ACC112 (cell line): ENCODE results near the gene LCE3E.
"Not testable (repeated sequence)": the region's sequence is repeated elsewhere in the genome, so short reads cannot be mapped to it uniquely, and the experiment has no call there.

Experiments used
- H2AFZ ChIP-seq: fragments of 200-600 bp; sonication (generic); one replicate; pipeline ENCODE4 v1.6.0; 2017; ENCODE audit warnings: antibody characterized with exemption, low read length; ENCODE audit not compliant: unreplicated experiment
- H3K27ac ChIP-seq: fragments of 200-600 bp; sonication (generic); 2 replicates; pipeline ENCODE4 v1.5.1; 2014; ENCODE audit warnings: low read depth, mild to moderate bottlenecking, antibody characterized with exemption, low read length, moderate library complexity
- H3K27me3 ChIP-seq: fragments of 200-600 bp; sonication (generic); 2 replicates; pipeline ENCODE4 v1.6.1; 2014; ENCODE audit warnings: mild to moderate bottlenecking, antibody characterized with exemption, low read length, moderate library complexity, mixed read lengths; ENCODE audit not compliant: insufficient read depth
- H3K36me3 ChIP-seq: fragments of 200-600 bp; sonication (generic); 2 replicates; pipeline ENCODE4 v1.6.1; 2016; ENCODE audit warnings: mild to moderate bottlenecking, antibody characterized with exemption, low read length, moderate library complexity, mixed read lengths; ENCODE audit not compliant: insufficient read depth
- H3K4me1 ChIP-seq: fragments of 200-600 bp; sonication (generic); one replicate; pipeline ENCODE4 v1.6.1; 2016; ENCODE audit warnings: low read length, mixed read lengths; ENCODE audit not compliant: insufficient read depth, unreplicated experiment, control insufficient read depth
- H3K4me3 ChIP-seq: fragments of 200-600 bp; sonication (generic); 2 replicates; pipeline ENCODE4 v1.5.1; 2014; ENCODE audit warnings: mild to moderate bottlenecking, low read depth, low read length
- H3K79me2 ChIP-seq: fragments of 200-600 bp; sonication (generic); one replicate; pipeline ENCODE4 v1.6.0; 2016; ENCODE audit warnings: low read length; ENCODE audit not compliant: control insufficient read depth, unreplicated experiment, insufficient read depth

The LCE3E gene

DNA sequence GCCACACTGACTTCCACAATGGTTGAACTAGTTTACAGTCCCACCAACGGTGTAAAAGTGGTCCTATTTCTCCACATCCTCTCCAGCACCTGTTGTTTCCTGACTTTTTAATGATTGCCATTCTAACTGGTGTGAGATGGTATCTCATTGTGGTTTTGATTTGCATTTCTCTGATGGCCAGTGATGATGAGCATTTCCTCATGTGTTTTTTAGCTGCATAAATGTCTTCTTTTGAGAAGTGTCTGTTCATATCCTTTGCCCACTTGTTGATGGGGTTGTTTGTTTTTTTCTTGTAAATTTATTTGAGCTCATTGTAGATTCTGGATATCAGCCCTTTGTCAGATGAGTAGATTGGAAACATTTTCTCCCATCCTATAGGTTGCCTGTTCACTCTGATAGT is 18.2 kb downstream of the LCE3E start:
- not testable (repeated sequence) for H3K36me3 ChIP-seq, H3K4me1 ChIP-seq, H3K4me3 ChIP-seq, H3K79me2 ChIP-seq, H3K27me3 ChIP-seq, H3K27ac ChIP-seq, H2AFZ ChIP-seq

DNA sequence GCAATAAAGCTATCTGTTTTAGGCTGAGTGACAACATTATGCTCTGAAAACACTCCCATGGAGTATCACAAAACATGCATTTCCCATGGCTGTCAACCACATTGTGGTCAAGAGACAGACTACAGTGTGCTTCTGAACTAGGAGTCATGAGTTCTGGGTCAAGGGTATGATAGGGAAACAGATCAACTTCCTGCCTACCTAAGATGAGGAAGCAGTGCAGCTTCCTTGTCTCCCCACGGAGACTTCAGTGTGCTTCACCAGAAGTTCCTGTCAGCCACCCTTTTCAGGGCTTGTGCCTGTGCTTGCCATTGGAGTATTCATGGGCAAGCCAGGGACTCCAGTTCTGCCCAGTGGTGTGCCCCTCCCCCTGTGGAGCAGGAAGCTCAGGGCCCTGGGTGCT is 19.9 kb downstream of the LCE3E start:
- no peaks in the 10 kb centered on the region for H3K27me3 ChIP-seq
- no peak overlapping the region for H2AFZ ChIP-seq
- H3K27ac ChIP-seq: no peak overlapping the region
- no peaks in the 10 kb centered on the region for H3K79me2 ChIP-seq
- H3K4me3 ChIP-seq: no peak overlapping the region
- H3K4me1 ChIP-seq: no peaks in the 10 kb centered on the region
- no peaks in the 10 kb centered on the region for H3K36me3 ChIP-seq

DNA sequence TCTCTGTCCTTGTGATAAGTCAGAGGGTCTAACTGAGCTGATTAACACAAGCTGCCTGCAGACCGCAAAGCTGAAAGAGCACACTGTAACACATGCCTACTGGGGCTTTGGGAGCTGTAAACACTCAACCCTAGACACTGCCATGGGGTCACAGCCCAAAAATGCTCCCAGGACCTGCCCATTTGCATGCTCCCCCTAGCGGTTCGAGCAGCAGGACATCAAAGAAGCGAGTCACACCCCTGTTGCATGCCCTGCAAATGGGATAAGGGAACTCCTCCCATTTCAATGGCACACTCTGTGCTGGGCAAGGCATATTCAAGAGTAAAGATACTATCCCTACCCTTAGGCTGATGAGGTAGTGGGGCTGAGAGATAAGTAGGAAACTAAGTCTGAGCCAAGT is 22.8 kb downstream of the LCE3E start:
- H3K4me3 ChIP-seq: no peak overlapping the region
- no peak overlapping the region for H2AFZ ChIP-seq
- H3K79me2 ChIP-seq: no peaks in the 10 kb centered on the region
- H3K4me1 ChIP-seq: no peaks in the 10 kb centered on the region
- no peaks in the 10 kb centered on the region for H3K27me3 ChIP-seq
- H3K36me3 ChIP-seq: no peaks in the 10 kb centered on the region
- no peak overlapping the region for H3K27ac ChIP-seq

DNA sequence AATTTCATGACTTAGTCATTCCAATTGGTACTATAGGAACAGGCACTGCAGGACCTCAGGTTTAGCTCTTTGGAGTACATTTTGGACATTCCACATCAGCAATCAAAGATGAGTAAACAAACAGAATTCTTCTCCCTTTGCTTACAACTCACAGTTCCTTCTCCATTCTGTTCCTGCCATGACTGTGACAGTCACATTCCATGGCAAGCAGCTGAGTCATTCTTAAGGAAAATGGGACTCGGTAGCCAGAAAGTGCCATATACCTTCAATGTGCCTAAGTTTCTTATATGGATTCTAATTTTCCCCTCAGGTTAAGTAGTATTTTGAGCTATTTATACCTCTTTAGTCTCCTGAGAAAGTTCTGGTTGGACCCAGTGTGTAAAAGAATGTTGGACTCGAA is 26.7 kb downstream of the LCE3E start:
- peaks cover 22% of the 10 kb centered on the region for H3K27me3 ChIP-seq
- no peaks in the 10 kb centered on the region for H3K79me2 ChIP-seq
- H3K36me3 ChIP-seq: no peaks in the 10 kb centered on the region
- H3K4me3 ChIP-seq: no peak overlapping the region
- no peak overlapping the region for H2AFZ ChIP-seq
- H3K4me1 ChIP-seq: no peaks in the 10 kb centered on the region
- H3K27ac ChIP-seq: no peak overlapping the region

DNA sequence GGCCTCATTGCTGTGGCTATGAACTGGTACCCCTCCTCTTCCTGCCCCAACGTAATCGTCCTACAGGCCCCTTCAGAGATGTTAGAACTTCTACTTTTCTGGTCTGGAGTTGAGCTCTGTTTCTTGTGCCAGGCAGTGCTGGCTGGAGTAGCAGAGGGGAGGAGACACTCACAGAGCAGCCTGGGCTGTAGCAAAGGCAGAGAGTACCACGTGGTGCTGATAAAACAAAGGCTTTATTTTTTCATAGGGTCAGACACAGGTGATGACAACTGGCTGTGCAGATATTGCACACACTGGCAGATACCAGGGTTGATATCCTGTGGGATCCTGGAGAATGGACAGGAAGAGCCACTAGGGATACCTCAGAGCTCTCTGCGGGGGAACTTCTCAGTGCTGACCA is 29.1 kb downstream of the LCE3E start:
- no peak overlapping the region for H2AFZ ChIP-seq
- H3K36me3 ChIP-seq: no peaks in the 10 kb centered on the region
- H3K79me2 ChIP-seq: no peaks in the 10 kb centered on the region
- H3K4me3 ChIP-seq: no peak overlapping the region
- H3K4me1 ChIP-seq: no peaks in the 10 kb centered on the region
- H3K27me3 ChIP-seq: peaks cover 30% of the 10 kb centered on the region
- no peak overlapping the region for H3K27ac ChIP-seq

DNA sequence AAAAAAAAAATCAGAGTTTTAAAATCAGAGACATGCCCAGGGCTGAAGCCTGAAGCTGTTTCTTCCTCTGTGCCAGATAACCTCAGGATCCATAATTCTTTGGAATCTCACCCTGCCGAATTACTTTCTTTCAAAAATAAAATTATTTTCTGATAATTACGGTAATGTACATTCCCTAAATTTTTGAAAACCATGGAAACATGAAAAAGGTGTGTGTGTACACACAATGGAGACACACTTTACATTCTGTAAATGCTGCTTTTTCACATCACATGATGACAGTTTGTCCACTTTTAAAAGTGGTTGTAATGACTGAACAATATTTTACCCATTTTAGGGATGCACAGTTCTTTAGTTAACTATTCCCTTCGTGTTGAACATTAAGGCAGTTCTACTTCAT is 30.8 kb downstream of the LCE3E start:
- no peaks in the 10 kb centered on the region for H3K4me1 ChIP-seq
- H3K79me2 ChIP-seq: no peaks in the 10 kb centered on the region
- no peaks in the 10 kb centered on the region for H3K36me3 ChIP-seq
- peaks cover 38% of the 10 kb centered on the region for H3K27me3 ChIP-seq
- no peak overlapping the region for H2AFZ ChIP-seq
- H3K27ac ChIP-seq: no peak overlapping the region
- no peak overlapping the region for H3K4me3 ChIP-seq

DNA sequence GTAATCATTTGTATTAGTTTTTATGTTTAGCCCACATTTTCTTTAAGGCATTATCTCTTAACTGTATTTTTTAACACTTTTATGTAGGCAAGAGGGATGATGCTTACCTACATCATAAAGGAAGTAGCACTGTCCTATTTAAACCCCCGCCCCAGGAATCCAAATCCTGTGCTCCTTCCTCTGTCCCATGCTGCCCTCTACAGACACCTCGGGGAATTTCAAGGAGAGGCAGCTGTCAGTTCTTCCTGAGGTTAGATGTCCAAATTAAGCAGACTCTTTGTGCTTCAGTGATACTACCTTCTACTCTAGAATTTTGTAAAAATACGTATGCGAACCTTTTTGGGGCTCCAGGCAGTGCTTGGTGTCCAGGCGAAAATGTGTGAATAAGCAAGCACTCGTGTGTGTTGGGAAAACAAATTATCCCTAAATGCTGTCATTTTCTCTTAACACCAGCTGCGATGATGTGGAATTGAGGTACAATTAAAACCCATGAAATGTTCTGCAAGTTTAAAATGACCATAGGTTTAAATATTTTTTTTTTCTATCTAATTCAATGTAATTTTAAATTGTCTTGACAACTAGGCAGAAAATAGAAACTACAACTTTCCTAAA is 33.1 kb downstream of the LCE3E start:
- peaks cover 57% of the 10 kb centered on the region for H3K27me3 ChIP-seq
- no peaks in the 10 kb centered on the region for H3K4me1 ChIP-seq
- no peaks in the 10 kb centered on the region for H3K36me3 ChIP-seq
- no peak overlapping the region for H3K4me3 ChIP-seq
- H3K27ac ChIP-seq: no peak overlapping the region
- no peak overlapping the region for H2AFZ ChIP-seq
- no peaks in the 10 kb centered on the region for H3K79me2 ChIP-seq

DNA sequence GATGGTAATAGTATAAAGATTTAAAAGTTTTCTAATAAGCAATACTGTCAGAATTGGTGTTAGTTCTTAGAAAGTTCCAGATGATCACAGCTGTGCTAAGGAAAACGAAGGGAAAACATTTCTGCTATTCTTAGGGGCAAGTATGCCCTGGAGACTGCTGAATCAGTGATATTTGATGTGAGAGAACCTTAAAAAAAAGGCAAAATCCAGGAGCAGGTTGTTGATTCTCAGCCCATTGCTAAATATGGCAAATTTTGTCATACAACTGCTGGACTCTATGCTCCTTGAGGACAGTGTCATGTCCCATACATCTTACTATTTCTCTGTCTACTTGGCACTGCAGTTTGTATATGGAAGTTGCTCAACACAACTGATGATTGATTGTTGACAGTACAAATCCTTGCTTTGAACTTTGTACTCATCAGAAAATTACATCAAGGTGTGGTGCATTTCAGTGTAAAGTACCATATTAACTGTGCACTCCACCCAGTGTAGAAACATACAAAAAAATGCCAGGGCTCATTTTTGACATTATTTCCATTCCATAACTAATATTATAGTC is 41.4 kb downstream of the LCE3E start:
- no peaks in the 10 kb centered on the region for H3K36me3 ChIP-seq
- H3K27me3 ChIP-seq: peaks cover 58% of the 10 kb centered on the region
- no peak overlapping the region for H2AFZ ChIP-seq
- H3K4me1 ChIP-seq: no peaks in the 10 kb centered on the region
- H3K79me2 ChIP-seq: no peaks in the 10 kb centered on the region
- no peak overlapping the region for H3K4me3 ChIP-seq
- no peak overlapping the region for H3K27ac ChIP-seq

DNA sequence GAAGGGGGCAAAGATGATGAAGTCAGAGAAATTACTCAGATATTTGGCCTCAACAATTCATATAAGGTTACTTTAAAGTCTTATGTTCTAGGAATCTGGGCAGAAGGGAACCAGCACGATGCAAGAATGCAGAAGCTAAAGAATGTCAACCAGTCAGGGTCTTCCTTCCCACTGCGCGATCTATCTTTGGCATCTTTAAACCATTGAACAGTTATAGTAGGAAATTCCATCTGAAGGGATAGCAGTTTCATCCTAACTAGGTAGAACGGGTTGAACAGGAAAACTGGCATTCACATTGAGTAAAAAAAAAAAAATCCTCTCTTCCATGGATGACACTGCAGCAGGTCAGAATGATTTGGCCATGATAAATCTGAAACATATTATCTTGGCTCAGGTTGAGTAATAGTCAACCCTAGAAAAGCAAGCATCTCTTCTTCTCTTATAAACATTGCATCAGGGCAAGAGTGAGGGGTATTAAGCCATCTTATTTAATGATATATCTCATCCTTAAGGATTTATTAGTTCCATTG is 46.0 kb downstream of the LCE3E start:
- Histone ChIP-seq H3K79me2 (no peaks in the 10 kb centered on the region), H2AFZ (no peak overlapping the region), H3K4me3 (no peak overlapping the region), H3K27me3 (peaks cover 59% of the 10 kb centered on the region), H3K36me3 (no peaks in the 10 kb centered on the region), H3K4me1 (peaks cover 11% of the 10 kb centered on the region), H3K27ac (no peak overlapping the region)

DNA sequence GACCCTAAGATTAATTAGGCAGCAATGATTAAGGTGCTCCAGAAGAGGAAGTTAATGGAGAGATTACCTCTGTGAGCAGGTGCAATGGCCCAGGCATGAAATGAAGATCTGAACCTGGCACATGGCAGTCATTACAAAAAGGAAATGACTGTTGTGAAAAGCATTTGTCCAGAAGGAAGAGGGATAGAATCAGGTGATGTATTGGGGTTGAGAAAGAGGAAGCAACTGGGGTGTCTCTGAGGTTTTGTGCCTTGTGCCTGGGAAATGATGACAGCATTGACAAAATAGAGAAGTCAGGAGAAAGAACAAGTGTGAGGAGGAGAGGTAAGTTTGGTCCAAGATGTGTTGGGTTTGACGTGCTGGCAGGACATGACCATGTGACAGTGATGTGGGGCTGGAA is 46.7 kb downstream of the LCE3E start:
- Histone ChIP-seq H2AFZ (no peak overlapping the region), H3K4me1 (peaks cover 11% of the 10 kb centered on the region), H3K27me3 (peaks cover 67% of the 10 kb centered on the region), H3K79me2 (no peaks in the 10 kb centered on the region), H3K4me3 (no peak overlapping the region), H3K36me3 (no peaks in the 10 kb centered on the region), H3K27ac (no peak overlapping the region)

DNA sequence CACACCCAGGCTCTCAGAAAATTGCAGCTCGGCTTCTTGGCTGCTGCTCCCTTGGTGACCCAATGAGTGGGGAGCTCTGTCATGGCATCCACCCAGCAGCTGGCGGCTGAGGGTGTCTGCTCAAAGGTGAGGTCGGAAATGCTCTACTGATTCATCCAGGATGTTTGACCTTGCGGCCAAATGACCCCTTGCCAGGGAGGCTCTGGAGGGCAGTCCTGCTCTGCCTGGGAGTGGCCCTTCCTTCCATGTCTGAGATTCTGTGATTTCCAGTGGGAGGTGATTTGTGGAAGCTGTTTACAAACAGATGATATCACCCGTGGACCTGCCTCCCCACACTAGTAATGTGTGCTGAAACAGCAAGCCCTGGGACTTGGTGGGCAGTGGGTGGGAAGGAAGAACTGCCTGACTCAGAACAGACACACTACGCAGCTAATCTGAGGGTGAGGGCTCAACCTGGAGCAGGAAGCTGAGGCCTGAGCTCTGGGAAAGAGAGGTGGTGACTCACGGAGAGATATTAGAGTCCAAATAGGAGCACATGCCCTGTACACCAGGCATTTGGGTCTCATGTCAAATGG is 49.3 kb downstream of the LCE3E start:
- no peaks in the 10 kb centered on the region for H3K36me3 ChIP-seq
- no peak overlapping the region for H3K27ac ChIP-seq
- peaks cover 11% of the 10 kb centered on the region for H3K4me1 ChIP-seq
- H3K4me3 ChIP-seq: no peak overlapping the region
- H3K79me2 ChIP-seq: no peaks in the 10 kb centered on the region
- peaks cover 68% of the 10 kb centered on the region for H3K27me3 ChIP-seq
- no peak overlapping the region for H2AFZ ChIP-seq
